NCI-H1105 (cell line): ENCODE results near the gene TIMM17A.
"Not testable (repeated sequence)": the region's sequence is repeated elsewhere in the genome, so short reads cannot be mapped to it uniquely, and the experiment has no call there.

ENCODE experiments used
- DNase-seq: peaks from one replicate; lab custom pipeline; 2025; lab: John Stamatoyannopoulos, UW

Gene TIMM17A

DNA sequence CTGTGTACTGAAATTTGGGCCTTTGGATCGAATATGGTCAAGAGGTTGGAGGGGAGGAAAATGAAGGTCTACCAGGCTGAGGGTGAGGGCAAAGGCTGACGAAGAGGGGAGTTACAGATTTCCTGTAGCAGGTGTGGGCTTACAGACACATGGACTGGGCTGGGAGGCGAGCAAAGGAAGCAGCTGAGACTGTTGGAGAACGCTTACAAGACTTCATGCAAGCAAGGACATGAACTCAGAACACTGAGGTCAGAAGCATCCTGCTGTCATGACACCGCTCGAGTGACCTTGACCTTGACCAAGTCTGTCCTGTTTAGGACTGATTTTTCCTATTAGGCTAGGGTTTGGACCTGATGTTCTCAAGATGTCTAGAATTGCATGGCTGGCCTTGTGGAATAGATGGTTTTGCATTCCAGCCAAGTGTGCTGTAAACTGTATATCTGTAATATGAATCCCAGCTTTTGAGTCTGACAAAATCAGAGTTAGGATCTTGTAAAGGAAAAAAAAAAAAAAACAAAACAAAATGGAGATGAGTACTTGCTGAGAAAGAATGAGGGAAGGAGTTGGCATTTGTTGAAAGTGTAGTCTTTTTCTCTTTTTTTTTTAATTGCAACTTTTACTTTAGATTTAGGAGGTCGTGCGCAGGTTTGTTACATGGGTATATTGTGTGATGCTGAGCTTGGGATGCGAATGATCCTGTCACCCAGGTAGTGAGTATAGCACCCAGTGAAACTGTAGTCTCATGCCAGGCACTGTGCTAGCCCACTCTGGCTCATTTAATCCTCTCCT lies 60.9 kb downstream of the TIMM17A start:
- DNase-seq, result no peak

DNA sequence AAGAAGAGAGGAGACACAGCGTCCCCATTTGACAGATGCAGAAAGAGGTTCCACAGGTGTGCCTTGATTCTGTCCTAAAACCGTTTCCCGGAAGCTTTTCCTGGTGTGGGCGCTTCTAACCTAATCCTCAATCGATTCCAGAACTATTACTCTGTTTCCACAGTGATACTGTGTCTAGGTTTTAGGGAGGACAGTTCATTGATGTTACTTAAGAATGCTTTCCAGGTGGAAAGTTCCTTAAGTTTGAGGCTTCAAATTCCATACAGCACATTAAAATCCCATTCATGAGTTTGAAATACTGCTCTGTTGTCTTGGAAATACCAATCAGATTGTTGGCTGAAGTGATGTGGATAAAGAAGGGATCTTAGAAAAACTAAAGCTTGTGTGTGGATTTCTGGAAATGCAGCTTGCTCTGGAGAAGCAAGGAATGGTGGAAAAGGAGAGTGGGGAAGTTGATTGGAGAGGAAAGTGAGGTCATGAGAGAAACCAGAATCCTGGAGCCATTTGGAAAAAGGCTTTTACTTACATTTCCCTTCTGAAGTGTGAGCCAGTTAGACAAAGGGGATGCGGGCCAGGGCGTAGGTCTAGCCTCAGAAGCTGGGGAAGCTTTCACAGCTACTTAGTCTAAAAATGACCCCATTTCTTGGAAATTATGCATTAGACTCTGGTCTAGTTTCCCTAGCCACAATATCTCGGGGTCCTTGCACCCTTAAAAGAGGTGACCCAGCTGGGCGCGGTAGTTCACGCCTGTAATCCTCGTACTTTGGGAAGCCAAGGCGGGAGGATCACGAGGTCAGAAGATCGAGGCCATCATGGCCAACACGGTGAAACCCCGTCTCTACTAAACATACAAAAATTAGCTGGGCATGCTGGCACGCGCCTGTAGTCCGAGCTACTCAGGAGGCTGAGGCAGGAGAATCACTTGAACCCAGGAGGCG lies 61.8 kb downstream of the TIMM17A start:
- DNase-seq, result no peak

DNA sequence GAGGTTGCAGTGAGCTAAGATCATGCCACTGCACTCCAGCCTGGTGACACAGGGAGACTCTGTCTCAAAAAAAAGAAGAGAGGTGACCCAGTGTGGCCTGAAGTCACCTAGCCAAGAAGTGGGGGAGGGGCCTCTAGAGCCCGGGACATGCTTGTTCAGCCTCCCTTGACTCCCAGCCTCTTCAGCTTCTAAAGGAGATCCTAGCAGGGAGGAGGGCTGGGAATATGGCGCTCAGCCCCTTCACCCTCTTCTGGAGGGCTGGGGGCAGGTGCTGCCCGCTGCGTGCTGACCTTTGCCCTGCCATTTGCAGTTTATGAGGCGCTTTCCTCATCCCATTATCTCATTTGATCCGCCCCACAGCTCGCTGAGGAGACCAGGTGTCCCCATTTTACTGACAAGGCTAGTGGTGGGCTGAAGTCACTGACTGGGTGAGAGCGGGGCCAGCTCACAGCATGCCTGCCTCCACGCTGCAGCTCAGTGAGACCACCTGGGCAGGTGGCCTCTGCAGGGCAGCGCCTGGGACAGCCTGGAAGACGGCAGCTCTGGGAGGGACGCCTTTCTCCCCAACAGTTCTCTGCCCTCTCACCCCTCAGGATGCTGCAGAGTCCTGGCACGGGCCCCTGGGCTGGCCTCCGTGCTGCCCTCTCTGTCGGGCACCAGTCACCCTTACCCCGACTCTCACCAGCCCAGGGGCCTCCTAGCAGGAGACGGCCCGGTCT lies 62.6 kb downstream of the TIMM17A start:
- DNase-seq, result no peak

DNA sequence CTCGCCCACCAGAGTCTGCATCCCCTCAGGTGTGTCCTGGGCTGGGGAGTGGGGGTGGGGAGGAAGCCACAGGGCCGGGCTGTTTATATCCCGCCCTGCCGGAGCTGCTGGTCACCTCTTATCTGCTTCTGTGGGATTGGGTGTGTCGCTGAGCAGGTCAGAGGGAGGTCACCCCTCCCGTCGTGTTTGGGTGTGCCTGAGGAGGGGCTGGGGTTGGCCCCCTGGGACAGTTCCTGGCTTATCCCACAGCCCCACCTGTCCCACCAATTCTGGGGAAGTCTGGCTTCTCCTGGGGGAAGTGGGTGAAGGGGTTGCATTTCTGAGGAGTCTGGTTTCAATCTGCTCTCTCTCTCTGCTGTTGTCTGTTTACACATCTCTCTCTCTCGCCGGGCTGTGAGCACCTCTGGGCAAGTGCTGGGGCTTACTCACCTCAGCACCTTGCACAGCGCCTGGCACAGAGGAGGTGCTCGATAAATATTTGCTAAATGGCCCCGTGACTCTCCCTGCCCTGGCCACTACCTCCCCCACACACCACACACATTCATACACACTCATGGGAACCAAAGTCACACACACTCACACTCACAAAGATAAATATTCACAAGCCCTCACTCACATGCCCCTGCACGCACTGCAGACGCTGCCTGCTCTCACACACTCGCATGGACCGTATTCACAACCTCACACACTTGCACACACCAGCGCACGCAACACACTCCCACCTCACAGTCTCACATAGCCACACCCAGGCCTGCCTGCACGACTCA lies 63.3 kb downstream of the TIMM17A start:
- no peak for DNase-seq

DNA sequence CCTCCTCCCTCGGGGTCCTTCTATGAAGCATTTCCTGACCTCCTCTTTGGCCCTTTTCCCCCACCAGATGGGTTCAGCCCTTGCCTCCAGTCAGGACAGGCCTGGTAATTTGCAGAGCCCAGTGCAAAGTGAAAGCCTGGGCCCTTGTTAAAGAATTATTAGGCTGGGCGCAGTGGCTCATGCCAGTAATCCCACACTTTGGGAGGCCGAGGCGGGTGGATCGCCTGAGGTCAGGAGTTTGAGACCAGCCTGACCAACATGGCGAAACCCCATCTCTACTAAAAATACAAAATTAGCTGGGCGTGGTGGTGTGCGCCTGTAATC lies 63.9 kb downstream of the TIMM17A start:
- not testable (repeated sequence) for DNase-seq
